HS-27A (cell line): ENCODE results near the gene TFDP1.

Experiments used
- DNase-seq: peaks from one replicate; pipeline ENCODE4 v3.0.0-alpha.2; 2012; ENCODE audit warnings: low read depth, missing footprints

The TFDP1 gene

DNA sequence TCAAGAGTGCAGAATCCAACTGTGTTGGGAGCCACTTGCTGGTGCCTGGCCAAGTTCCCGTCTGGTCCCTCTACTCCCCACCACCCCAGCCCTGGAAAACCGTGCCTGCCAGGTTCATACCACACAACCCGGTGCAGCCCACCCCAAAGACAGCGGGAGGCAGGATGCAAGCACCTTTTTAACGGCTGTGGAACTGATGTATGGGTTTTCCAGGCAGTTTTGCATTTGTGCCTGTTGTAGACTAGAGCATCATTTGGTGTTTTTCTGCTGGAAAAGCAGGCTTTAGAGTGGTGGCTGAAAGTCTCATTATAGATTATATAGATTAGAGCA lies 13.5 kb downstream of the TFDP1 start:
- no peak for DNase-seq

DNA sequence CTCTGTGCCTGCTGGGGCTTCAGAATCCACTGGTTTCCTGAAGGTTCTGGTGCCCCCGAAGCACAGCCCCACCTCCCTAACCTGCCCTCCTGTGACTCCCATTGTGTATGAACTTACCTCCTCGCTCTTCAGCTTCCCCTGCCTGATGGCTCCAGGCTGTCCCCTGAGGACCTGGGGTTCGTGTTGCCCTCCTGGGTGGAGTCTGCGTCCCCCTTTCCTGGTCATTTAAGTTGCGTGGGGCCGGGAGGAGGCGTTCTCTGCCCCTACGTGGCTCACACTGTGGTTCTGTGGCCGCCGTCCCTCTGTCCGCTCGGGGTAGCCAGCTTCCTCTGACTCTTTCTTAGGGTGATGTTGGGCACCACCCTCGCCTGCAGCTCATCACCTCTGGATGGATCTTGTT lies 13.9 kb downstream of the TFDP1 start:
- DNase-seq, result no peak

DNA sequence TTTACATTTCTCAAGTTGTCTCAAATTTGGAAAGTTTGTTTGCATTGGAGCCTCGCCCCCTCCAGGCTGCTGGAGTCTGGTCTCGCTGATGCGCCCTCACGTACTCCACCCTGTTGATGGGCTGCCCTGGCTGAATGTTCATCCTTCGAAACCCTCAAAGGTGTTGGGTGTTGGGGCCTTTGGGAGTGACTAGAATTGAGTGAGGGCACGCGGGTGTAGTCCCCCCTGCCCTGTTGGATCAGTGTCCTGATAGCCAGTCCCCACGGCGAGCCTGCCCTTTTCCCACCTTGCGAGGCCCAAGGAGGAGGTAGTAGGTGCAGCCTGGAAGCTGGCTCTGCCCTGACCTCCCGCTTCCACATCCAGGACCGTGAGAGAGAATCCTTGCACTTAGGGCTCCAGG lies 14.8 kb downstream of the TFDP1 start:
- DNase-seq, result no peak

DNA sequence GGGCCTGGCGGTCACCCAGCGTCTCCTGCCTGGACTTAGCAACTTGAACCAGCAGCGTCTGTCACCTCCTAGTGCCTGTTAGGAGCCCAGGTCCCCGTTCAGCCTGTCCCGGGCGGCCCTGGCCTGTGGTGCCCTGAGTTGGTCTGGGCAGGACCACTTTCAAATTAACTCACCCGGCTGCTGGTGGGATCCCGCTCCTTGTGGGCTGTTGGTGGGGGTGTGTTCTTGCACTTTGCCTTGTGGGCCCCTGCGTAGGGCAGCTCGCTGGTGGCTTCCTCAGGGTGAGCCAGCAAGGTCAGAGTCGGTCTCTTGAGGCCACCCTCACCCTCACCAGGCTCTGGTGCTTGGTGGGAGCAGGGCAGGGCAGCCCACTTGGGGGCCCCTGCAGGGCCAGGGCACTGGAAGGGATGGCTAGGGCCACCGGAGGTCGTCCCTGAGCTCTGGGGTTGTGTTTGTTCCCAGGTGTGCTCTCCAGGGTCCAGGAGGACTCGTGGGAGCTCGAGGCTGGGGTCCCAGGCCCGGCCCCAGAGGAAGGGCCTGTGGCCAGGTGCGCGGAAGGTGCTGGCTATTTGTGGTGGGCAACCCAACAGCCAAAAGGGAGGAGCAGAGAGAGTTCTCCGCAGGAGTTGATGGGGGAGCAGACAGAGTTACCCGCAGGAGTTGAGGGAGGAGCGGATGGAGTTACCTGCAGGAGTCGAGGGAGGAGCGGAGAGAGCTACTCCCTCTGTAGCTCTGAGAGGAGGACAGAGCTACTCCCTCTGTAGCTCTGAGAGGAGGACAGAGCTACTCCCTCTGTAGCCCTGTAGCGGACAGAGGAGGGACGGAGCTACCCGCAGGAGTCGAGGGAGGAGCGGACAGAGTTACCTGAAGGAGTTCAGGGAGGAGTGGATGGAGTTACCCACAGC lies 16.9 kb downstream of the TFDP1 start:
- no peak for DNase-seq

DNA sequence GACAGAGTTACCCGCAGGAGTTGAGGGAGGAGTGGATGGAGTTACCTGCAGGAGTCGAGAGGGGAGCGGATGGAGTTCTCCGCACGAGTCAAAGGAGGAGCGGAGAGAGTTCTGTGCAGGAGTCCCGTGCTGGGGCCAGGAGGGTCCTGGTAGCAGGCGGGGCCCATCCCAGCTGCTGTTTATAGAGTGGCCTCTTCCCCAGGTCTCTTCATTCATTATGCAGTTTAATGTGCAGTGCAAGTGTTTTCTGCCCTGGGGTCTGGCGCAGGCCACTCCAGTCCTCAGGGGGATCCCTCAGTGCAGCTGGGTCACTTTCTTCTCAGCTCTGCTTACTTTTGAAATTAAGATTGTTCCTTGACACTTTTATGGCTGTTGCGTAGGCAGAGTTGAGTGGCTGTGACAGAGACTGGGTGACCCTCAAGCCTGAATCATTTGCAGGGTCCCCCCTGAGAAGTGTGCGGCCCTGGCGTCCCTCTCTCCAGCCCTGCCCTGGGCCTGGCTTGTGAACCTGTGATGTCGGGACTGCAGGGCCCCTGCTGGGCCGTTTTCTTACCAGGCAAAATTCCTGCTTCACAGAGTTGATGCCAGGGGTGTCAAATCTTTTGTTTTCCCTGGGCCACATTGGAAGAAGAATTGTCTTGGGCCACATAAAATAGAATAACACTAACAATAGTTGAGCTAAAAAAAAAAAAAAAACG lies 17.9 kb downstream of the TFDP1 start:
- DNase-seq, result no peak

DNA sequence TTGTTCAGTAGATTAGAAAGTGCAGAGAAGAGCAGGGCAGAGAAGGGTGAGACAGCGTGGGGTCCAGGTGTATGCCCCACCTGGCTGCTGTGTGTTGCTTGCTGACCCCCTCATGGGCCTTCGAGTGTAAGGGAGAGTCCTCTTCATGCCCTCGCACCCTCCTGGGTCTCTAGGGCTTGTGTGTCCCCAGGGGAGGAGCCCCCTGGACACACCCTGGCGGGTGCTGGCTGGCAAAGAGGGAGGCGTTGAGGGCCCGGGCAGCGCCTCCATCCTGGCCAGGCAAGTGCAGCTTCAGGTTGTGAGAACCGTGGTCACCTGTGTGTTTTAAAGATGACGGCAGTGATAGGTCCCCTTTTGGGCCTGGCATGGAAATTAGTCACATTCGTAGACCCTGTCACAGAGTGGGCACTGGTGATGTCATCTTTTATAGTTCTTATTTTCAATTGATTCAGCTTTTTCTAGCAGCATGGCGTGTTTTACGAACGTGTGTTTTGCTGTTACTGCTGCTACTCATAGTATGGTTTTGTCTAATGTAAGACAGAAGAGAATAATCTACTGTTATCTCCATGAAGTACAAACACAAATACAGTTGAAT lies 18.7 kb downstream of the TFDP1 start:
- DNase-seq, result no peak

DNA sequence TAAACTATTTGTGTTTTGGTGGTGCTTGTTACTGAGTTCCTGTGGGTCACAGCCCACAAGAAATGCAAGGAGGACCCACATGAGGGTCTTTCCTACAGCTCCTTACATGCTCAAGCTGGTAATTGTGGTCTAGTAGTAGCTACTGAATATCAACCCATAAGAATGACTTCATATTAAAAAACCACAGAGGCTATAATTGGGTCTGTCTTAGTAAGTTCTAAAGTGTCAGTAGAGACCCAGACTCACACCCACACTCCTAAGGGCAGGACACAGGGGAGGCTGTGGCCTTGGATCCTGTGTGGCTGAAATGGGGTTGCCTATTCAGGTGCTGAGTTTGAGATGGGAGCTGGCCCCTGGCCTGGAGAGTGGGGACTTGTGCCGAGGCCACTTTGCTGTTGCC lies 19.6 kb downstream of the TFDP1 start:
- DNase-seq, result no peak

DNA sequence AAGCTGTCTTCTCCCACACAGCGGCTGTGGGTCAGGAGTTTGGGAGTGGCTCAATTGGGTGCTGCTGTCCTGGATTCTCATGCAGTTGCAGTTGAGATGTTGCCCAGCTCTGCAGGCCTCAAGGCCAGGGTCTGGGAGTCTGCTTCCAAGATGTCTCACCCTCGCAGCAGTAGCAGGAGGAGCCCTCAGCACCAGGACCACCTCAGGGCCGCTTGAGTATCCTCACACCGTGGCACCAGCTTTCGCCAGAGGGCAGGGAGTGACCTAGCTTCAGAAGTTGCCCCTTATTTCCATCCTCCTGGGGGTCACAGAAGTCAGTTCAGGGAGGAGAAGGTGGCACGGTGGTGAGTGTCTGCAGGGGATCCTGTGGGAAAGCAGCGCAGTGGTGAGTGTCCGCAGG lies 20.9 kb downstream of the TFDP1 start:
- no peak for DNase-seq

DNA sequence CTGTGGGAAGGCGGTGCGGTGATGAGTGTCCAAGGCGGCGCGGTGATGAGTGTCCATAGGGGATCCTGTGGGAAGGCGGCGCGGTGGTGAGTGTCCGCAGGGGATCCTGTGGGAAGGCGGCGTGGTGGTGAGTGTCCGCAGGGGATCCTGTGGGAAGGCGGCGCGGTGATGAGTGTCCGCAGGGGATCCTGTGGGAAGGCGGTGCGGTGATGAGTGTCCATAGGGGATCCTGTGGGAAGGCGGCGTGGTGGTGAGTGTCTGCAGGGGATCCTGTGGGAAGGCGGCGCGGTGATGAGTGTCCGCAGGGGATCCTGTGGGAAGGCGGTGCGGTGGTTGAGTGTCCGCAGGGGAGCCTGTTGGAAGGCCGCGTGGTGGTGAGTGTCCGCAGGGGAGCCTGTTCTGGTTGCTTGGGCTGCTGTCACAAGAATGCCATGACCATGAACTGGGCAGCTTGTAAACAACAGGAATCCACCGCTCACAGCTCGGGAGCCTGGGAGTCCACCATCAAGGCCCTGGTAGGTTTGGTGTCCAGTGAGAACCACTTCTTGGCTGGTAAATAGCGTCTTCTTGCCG lies 21.4 kb downstream of the TFDP1 start:
- DNase-seq, result no peak

DNA sequence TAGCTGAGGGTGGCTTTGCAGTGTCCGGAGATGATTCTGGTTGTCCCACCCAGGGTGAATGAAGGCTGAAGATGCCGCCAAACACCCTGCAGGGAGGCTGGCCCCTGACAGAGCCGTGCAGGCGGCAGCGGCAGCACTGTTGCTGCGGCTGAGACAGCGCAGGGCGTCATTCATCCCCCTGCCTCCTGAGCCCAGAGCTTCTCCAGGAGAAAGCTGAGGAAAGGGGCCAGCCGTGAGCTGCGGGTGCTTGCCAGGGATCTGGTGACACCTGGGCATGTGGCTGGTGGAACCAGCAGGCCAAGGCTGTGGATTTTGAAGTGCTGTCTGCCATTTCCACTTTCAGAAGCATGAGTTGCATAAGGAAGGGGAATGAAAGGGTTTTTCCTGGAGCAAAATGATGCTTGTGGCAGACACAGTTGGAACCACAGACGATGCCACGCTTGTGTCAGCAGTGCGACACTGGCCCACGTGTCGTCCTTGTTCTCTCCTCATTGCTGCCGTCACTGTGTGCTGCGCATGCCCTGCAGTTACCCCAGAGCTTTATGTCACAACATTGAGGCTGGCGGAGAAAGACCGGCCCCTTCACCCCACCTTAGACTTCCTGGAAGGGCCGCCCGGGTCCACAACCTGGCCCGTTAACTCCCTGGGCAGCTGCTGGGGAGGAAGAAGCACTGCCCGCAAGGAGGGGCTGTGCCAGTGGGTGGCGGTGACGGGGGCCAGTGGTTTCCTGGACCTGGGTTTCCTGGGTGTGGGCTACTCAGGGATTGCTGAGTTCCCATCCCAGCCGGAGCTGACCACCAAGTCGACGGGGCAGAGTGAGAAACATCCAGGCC lies 22.7 kb downstream of the TFDP1 start:
- no peak for DNase-seq

DNA sequence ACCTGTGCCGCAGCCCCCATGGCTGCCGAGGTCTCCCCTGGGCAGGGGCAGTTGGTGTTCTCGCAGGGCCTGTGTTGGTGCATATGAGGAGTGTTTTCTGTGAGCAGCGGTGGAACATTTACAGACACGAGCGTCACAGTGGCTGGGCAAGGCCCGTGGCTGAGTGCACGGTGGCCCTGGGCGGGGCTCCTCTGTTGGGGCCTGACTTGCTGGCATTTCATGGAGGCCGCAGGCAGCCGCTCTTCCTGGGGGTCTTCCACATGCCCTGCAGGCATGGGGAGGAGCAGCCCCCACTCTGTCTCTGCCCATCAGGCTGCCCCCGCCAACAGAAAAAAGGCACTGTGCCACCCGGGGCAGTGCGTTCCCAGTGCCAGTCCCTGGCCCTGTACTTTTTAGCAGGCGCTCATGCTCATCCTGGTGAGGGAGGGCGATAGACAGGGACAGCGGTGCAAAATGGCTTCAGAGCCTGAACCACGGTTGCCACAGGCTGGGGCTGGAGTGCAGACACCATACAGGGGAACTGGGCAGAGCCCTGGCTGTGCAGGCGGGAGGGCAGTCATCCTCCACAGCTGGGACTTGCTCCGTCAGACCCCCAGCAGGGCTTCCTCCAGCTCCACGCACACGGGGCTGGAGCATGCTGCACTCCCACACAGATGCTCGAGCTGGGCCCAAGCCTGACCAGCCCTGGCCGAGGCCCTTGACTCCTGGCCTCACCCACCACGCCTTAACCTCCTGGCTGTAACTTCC lies 23.5 kb downstream of the TFDP1 start:
- DNase-seq, result no peak

DNA sequence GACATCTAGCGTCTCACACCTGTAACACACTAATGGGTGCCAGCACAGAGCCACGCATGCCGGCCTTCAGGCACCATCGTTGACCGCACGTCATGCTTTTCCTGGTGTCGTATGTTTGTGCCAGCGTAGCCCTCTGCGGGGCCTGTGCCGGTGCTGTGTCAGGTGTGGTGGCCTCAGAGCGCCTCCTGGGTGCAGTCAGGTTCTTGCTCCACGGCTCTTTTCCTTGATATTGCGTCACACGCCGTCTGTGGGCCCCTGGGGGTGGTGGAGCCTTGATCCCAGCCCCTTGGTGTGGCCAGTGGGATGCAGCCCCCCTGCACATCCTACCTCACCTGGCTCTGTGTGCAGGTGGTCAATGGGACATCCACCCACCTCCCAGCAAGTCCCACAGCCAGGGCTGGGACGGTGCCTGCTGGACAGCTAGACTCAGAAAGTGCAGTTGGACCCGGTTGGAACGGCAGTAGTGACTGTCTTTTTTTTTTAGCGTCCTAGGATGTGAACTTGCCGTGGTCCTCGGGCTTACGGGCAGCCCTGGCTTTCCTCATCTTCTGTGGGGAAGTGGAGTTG lies 24.5 kb downstream of the TFDP1 start:
- no peak for DNase-seq

DNA sequence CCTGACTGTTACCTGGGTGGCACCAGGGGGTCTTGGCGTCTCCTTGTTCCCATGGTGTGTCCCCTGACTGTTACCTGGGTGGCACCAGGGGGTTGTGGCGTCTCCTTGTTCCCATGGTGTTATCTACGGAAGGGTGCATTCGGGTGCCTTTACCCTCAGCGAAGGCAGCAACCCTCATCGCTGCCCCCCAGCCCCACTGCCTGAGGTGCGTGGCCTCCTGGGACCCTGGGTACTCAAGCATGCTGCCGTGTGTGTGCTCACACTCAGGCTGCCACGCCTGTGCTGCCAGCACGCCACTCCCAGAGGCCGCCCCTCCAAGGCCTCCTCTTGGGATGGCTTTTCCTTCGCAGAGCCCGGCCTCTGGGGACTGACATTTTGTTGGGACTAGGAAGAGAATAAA lies 25.1 kb downstream of the TFDP1 start:
- DNase-seq, result no peak

DNA sequence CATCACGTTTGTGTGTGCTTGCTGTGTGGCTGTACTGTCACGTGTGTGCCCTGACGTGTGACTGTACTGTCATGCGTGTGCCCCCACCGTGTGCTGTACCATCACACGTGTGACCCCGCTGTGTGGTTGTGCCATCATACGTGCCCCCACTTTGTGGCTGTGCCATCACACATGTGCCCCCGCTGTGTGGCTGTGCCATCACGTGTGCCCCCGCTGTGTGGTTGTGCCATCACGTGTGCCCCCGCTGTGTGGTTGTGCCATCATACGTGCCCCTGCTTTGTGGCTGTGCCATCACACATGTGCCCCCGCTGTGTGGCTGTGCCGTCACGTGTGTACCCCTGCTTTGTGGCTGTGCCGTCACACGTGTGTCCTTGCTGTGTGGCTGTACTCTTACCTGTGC lies 25.7 kb downstream of the TFDP1 start:
- no peak for DNase-seq

DNA sequence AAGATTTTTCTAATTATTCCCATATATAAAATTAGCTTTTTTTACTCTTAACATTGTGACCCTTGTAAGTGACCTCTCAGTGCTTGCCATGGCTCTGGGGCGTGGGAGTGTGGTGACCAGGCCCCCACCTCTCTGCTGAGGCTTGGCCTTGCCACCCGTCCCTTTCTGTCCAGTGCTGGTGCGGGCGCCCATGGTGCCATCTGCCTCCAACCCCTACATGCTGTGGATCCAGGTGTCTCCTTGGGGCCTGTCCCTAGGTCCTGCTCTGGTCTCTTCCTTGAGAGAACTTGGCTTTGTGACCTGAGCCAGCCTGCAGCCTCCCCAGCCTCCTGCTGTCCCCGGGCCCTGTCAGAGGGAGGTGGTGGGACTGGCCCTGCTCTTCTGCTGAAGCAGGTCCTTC lies 27.4 kb downstream of the TFDP1 start:
- no peak for DNase-seq

DNA sequence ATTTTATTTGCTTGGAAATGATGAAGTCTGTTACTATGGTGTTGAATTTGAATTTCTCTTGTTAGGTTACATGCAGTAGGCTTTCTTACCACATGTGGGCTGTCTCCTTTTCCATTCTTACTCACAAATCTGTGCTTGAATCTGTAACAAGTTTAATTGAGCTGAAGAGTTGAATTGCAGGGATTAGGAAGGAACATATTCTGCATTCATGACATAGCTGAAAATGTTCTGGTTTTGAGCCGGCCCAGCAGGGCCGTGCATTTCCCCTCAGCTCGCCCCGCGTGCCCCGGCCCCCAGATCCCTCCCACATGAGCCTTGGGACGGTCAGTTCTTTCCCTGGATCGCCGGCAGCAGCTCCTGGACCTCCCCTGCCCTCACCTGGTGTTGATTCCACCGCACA lies 28.1 kb downstream of the TFDP1 start:
- no peak for DNase-seq

DNA sequence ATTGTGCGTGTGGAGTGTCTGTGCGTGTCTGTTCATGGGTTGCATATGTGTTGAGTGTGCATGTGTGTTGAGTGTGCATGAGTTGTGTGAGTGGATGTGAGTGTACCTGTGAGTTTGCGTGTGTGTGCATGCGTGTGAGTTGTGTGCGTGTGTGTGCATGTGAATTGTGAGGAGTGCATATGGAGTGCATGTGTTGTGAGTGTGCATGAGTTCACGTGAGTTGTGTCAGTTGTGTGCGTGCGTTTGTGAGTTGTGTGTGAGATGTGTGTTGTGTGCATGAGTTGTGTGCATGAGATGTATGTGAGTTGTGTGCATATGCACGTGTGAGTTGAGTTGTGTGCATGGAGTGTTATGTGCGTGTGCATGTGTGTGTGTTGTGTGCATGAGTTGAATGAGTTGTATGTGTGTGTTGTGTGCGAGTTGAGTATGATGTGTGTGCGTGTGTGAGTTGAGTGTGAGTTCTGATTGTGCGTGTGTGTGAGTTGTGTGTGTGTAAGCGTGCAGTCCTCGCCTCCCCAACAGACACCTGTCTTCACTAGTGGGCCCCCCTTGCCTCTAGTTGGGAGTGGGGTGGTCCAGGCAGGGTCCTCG lies 29.3 kb downstream of the TFDP1 start:
- no peak for DNase-seq

DNA sequence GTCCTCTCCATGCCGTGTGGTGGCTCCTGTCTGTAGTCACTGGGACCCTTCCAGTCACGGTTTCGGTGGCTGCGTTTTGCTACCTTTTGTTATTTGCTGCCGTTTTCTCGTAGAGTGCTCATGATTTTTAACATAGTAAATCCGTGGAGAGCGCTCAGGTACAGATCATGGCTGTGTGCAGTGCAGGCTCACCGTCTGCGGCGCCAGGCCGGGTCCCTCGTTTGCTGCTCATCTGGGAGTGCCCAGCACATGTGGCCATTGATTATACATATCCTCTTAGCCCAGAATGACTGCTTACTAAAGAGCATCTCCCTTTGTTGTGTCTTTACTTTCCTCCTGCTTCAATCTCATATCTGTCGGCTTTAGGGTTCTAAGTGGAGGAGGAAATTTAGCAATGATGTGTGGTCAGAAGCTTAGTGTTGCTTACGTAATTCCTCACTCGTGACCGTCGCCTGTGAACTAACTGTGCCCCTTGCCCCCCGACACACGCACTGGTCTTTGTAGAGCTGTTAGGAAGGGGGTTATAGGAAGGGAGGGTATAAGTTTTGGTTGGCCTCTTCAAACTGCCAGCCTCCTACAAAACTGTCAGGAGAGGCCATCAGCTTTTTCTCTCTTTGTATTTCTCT lies 31.8 kb downstream of the TFDP1 start:
- DNase-seq, result no peak

DNA sequence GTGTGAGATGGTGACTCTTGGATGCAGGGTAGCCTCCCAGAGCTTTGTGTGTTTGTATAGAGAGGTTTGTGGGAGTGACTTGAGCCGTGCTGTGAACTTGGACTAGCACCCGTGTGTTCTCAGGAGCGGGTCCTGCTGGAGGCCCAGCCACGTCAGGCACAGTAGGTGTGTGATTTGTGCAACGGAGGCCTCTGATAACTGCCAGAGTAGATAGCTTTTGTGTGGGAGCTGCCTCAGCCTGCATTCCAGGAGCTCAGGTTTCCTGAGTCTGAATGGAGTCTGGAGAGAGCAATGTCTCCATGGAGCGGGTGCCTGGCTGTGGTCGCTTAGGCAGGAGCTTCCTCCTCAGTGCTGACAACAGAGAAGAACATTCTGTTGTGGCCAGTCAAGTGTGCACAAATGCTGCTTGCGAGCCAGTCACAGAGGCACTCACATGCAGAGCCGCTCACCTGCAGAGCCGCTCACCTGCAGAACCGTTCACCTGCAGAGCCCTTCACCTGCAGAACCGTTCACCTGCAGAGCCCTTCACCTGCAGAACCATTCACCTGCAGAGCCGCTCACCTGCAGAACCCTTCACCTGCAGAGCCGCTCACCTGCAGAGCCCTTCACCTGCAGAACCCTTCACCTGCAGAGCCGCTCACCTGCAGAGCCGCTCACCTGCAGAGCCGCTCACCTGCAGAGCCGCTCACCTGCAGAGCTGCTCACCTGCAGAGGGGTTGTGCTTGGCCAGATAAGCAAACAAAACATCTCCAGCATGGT lies 32.6 kb downstream of the TFDP1 start:
- no peak for DNase-seq
